ENCODE measurements around the gene C17orf50. TPM values are rescaled to one million over a fixed set of nuclear protein-coding genes. Genes with fewer than 3 reads are reported as not detected.

The C17orf50 gene
- total and polyA plus RNA-seq, 2 of the 13 experiments (the other 11 are each of a cell fraction or from before 2014, with no cell fraction given) = not detected

DNA sequence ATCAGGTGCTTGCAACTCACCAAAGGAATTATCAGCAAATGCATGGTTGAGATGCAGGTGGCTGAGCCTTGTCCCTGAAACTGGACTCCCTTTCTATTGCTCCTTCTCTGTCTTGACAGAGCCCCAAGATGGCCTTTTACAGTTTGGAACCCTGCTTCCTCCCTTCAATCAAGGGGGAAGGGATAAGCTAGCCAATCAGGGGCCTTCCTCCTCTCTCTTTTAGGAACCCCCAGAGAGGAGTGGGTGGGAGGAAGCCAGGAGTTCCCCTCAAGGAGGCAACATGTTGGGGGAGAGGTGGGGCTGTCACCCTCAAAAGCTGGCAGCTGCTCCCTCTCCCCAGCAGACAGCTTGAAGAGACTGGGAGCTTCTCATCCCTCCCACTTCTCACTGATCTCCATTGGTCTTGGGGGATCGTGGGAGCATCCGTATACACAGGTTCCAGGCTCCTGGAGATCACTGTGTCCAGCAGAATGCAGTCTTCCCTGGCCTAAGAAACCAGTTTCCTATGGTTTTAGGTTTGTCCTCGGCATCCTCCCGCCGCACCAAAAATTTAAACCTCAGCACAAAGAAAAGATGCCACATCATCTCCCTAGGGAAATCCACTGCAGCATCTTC is 22.1 kb upstream of the C17orf50 start:
- Histone ChIP-seq H2AFZ (ENCODE audit: low read length) (no peak overlapping the region), H3K36me3 (replicated peaks in 1 of 2; ENCODE audit: control insufficient read depth in 1 of 2, insufficient read depth in 2 of 2, low read length in 2 of 2) (no peaks in the 10 kb centered on the region), H3K27me3 (ENCODE audit: control insufficient read depth in 1 of 2, insufficient read depth in 2 of 2, low read length in 2 of 2) (no peaks in the 10 kb centered on the region), H4K20me1 (ENCODE audit: insufficient read depth, low read length) (no peaks in the 10 kb centered on the region), H3K4me1 (ENCODE audit: insufficient read depth, low read length) (no peaks in the 10 kb centered on the region), H3K27ac (ENCODE audit: extremely low read length, insufficient read depth, low read length) (no peak overlapping the region), H3K4me3 (replicated peaks in 1 of 3; ENCODE audit: insufficient read depth in 1 of 3, low read depth in 2 of 3, low read length in 3 of 3) (no peak overlapping the region), H3K9ac (ENCODE audit: insufficient read depth, low read depth, low read length) (no peak overlapping the region), H3K4me2 (ENCODE audit: low read depth, low read length) (no peak overlapping the region), H3K79me2 (ENCODE audit: insufficient read depth, low read length) (no peaks in the 10 kb centered on the region), H3K9me3 (ENCODE audit: low read length) (no peaks in the 10 kb centered on the region)
- FAIRE-seq (no peak), ATAC-seq (no peak), DNase-seq (ENCODE audit: low spot score) (no peak)
- intact Hi-C loops (cut with micrococcal nuclease; ENCODE audit: unreplicated experiment) (no loop called here), in situ Hi-C loops (cut with HindIII; ENCODE audit: extremely low pct_ligation_motif_present, low pct_unique_long_range_greater_than_20kb) (loop anchor here (25.0 kb wide), 1 partner anchor 426 kb away; no protein-coding TSS in a partner anchor)
- WGBS (ENCODE audit: low lambda C conversion rate) = 46% methylated on average over 5 of the region's 5 CpGs
- ChIA-PET CTCF (ENCODE audit: low intra/inter-chr PET ratio, low total read pairs) (no interaction called here), POLR2A (no interaction called here)
- TF ChIP-seq, protein P1, sequence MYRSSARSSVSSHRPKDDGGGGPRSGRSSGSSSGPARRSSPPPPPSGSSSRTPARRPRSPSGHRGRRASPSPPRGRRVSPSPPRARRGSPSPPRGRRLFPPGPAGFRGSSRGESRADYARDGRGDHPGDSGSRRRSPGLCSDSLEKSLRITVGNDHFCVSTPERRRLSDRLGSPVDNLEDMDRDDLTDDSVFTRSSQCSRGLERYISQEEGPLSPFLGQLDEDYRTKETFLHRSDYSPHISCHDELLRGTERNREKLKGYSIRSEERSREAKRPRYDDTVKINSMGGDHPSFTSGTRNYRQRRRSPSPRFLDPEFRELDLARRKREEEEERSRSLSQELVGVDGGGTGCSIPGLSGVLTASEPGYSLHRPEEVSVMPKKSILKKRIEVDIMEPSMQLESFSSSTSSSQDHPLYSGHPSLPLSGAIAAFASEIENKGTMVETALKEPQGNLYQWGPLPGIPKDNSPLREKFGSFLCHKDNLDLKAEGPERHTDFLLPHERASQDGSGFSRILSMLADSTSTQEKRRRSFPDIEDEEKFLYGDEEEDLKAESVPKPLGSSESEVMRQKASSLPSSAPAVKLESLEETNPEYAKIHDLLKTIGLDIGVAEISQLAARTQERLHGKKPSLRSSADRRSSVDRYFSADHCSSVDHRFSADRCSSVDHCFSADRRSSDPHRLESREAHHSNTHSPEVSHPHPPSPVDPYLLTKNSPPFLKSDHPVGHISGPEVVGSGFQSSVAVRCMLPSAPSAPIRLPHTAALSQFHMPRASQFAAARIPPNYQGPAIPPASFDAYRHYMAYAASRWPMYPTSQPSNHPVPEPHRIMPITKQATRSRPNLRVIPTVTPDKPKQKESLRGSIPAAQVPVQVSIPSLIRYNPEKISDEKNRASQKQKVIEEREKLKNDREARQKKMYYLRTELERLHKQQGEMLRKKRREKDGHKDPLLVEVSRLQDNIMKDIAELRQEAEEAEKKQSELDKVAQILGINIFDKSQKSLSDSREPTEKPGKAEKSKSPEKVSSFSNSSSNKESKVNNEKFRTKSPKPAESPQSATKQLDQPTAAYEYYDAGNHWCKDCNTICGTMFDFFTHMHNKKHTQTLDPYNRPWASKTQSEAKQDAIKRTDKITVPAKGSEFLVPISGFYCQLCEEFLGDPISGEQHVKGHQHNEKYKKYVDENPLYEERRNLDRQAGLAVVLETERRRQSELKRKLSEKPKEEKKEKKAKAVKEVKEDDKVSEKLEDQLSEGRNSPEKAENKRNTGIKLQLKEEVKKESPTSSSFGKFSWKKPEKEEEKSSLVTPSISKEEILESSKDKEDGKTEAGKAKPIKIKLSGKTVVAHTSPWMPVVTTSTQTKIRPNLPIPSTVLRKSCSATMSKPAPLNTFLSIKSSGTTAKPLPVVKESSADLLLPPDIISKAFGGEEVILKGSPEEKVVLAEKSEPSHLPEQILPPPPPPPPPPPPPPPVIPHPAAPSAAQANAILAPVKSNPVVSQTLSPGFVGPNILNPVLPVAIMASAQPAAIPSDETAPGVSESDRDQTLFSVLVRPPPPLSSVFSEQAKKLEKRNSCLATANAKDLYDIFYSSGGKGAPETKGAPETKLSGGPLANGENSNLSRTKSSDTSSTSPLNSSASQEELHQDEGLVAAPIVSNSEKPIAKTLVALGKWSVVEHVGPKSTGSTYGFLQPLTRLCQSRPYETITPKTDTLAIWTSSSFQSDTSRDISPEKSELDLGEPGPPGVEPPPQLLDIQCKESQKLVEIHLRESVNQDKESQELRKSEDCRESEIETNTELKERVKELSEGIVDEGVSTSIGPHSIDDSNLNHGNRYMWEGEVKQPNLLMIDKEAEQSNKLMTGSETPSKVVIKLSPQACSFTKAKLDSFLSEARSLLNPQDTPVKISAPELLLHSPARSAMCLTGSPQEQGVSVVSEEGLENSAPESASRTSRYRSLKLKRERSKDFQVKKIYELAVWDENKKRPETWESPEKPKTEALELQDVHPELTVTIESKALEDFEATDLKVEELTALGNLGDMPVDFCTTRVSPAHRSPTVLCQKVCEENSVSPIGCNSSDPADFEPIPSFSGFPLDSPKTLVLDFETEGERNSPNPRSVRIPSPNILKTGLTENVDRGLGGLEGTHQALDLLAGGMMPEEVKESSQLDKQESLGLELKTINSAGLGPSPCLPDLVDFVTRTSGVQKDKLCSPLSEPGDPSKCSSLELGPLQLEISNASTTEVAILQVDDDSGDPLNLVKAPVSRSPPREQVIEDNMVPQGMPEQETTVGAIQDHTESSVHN (CRISPR knock-in tag; IDR thresholded peaks at IDR 0.05) = no peak
- TF ChIP-seq, protein P2, sequence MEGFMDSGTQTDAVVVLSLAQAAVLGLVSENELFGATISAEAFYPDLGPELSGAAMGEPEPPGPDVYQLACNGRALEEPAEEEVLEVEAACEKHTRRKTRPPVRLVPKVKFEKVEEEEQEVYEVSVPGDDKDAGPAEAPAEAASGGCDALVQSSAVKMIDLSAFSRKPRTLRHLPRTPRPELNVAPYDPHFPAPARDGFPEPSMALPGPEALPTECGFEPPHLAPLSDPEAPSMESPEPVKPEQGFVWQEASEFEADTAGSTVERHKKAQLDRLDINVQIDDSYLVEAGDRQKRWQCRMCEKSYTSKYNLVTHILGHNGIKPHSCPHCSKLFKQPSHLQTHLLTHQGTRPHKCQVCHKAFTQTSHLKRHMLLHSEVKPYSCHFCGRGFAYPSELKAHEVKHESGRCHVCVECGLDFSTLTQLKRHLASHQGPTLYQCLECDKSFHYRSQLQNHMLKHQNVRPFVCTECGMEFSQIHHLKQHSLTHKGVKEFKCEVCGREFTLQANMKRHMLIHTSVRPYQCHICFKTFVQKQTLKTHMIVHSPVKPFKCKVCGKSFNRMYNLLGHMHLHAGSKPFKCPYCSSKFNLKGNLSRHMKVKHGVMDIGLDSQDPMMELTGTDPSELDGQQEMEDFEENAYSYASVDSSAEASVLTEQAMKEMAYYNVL (CRISPR knock-in tag; IDR thresholded peaks at IDR 0.05; ENCODE audit: borderline replicate concordance) = no peak
- no peak for TF ChIP-seq ZNF598 (CRISPR knock-in tag; IDR thresholded peaks at IDR 0.05; ENCODE audit: borderline replicate concordance)
- TF ChIP-seq ZBTB8A (CRISPR knock-in tag; IDR thresholded peaks at IDR 0.05; ENCODE audit: borderline replicate concordance, low read depth) = no peak
- no peak for TF ChIP-seq MBNL3 (CRISPR knock-in tag; conservative IDR thresholded peaks at IDR 0.05)
- TF ChIP-seq FOXK2 (IDR thresholded peaks at IDR 0.05) = no peak
- TF ChIP-seq, protein P3, sequence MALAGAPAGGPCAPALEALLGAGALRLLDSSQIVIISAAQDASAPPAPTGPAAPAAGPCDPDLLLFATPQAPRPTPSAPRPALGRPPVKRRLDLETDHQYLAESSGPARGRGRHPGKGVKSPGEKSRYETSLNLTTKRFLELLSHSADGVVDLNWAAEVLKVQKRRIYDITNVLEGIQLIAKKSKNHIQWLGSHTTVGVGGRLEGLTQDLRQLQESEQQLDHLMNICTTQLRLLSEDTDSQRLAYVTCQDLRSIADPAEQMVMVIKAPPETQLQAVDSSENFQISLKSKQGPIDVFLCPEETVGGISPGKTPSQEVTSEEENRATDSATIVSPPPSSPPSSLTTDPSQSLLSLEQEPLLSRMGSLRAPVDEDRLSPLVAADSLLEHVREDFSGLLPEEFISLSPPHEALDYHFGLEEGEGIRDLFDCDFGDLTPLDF (CRISPR knock-in tag; IDR thresholded peaks at IDR 0.05) = no peak
- no peak for TF ChIP-seq ZNF101 (CRISPR knock-in tag; IDR thresholded peaks at IDR 0.05; ENCODE audit: borderline replicate concordance, low read depth)
- no TSS peak for BruUV-seq (replicated peaks)
